Measurements from ENCODE around the gene B4GALT2.

The B4GALT2 gene

GRCh38 chr1:43979261-43979527, 184 bp downstream of the B4GALT2 start:
- in situ Hi-C loops (cut with MboI; ENCODE audit: low pct_unique_long_range_greater_than_20kb, low sequenced_read_pairs, unreplicated experiment) = no loop called here
- TF ChIP-seq, protein P1, sequence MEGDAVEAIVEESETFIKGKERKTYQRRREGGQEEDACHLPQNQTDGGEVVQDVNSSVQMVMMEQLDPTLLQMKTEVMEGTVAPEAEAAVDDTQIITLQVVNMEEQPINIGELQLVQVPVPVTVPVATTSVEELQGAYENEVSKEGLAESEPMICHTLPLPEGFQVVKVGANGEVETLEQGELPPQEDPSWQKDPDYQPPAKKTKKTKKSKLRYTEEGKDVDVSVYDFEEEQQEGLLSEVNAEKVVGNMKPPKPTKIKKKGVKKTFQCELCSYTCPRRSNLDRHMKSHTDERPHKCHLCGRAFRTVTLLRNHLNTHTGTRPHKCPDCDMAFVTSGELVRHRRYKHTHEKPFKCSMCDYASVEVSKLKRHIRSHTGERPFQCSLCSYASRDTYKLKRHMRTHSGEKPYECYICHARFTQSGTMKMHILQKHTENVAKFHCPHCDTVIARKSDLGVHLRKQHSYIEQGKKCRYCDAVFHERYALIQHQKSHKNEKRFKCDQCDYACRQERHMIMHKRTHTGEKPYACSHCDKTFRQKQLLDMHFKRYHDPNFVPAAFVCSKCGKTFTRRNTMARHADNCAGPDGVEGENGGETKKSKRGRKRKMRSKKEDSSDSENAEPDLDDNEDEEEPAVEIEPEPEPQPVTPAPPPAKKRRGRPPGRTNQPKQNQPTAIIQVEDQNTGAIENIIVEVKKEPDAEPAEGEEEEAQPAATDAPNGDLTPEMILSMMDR (IDR thresholded peaks at IDR 0.05; ENCODE audit: extremely low read depth, insufficient read depth, missing control alignments) = no peak
- DNase-seq (ENCODE audit: low spot score) = no peak

- in situ Hi-C loops (cut with MboI; ENCODE audit: low pct_unique_long_range_greater_than_20kb, low sequenced_read_pairs, unreplicated experiment) = no loop called here
- TF ChIP-seq, protein P1 (IDR thresholded peaks at IDR 0.05; ENCODE audit: extremely low read depth, insufficient read depth, missing control alignments) = no peak
- DNase-seq (ENCODE audit: low spot score) = peak; percentile 75
Observed at GRCh38 chr1:43979528-43980254, 681 bp downstream of the B4GALT2 start.

DNA sequence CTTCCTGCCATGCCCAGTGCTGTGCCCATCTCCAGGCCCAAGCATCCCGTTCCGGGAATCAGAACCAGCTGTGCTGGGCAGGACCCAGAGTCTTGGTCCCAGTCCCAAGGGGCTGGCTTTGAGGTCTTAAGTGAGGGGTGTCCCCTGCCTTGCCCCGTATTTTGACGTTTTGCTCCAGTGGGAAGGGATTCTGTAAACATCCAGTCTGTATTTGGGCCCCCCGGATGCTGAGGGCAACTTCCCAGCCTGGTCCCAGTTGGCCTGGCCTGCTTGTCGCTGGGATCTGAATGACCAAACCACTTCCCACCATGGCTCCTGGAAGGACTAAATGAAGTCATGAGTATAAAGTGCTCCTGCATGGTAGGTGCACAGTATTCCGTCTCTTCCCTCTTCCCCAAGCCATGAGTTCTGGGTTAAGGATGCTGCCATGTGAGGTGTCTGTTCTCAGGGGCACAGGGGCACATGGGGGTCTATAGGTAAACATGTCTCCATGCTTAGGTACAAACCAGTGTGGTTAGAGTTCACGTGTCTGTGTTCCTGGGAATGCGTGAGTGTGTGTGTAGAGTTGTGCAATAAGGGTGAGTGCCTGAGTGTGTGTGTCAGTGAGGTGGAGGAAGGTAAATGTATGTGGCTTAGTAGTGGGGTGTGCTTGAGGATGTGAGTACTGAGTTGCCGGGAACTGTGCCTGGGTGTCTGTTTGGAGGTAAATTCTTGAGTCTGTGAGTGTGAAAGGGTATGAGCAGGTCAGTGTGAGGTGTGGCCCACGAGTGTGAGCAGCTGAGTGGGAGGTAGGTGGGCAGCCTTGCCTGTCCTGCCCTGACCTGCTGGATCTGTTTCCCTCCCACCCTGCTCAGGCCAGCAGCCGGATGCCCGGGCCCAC, 1.5 kb downstream of the B4GALT2 start:
- TF ChIP-seq, protein P1 (IDR thresholded peaks at IDR 0.05; ENCODE audit: extremely low read depth, insufficient read depth, missing control alignments) = no peak
- in situ Hi-C loops (cut with MboI; ENCODE audit: low pct_unique_long_range_greater_than_20kb, low sequenced_read_pairs, unreplicated experiment) = no loop called here
- DNase-seq (ENCODE audit: low spot score) = no peak

GRCh38 chr1:43981135-43981491, 2.1 kb downstream of the B4GALT2 start:
- no peak for DNase-seq (ENCODE audit: low spot score)
- TF ChIP-seq, protein P1 (IDR thresholded peaks at IDR 0.05; ENCODE audit: extremely low read depth, insufficient read depth, missing control alignments) = no peak
- in situ Hi-C loops (cut with MboI; ENCODE audit: low pct_unique_long_range_greater_than_20kb, low sequenced_read_pairs, unreplicated experiment) = no loop called here

- DNase-seq (ENCODE audit: low spot score) = no peak
- in situ Hi-C loops (cut with MboI; ENCODE audit: low pct_unique_long_range_greater_than_20kb, low sequenced_read_pairs, unreplicated experiment) = no loop called here
- TF ChIP-seq, protein P1 (IDR thresholded peaks at IDR 0.05; ENCODE audit: extremely low read depth, insufficient read depth, missing control alignments) = no peak
Observed at GRCh38 chr1:43981636-43982035, 2.6 kb downstream of the B4GALT2 start.

DNA sequence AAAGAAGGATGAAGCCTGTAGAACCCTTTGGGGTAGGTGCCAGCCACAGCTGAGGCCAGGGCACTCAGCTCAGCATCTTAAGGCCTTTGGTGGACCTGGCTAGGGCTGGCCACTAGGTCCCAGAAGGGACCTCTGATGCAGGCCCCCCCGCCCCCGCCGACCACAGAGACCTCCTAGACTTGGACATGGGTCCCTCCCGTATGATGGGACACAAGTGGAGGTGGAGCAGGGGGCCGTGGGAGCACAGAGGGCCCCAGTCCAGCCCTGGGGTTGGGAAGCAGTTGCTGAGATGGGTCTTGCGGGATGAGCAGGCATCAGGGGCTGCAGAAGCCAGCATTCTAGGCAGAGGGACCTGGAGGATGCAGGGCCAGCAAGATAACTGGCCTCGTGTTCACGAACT, 3.2 kb downstream of the B4GALT2 start:
- in situ Hi-C loops (cut with MboI; ENCODE audit: low pct_unique_long_range_greater_than_20kb, low sequenced_read_pairs, unreplicated experiment) = no loop called here
- no peak for DNase-seq (ENCODE audit: low spot score)
- TF ChIP-seq, protein P1 (IDR thresholded peaks at IDR 0.05; ENCODE audit: extremely low read depth, insufficient read depth, missing control alignments) = no peak
